H1 (cell line): ENCODE results near the gene LRBA. TPM values are rescaled to one million over a fixed set of nuclear protein-coding genes. Genes with fewer than 3 reads are reported as not detected.

ENCODE experiments used
- CTCF ChIA-PET: fragments of 300-600 bp; sonication (Branson Sonifier 250); formaldehyde crosslinking; loops from one replicate; lab custom pipeline; 2021; ENCODE audit not compliant: partially characterized antibody; lab: Charles Lee
- POLR2A ChIA-PET: fragments of 300-600 bp; sonication (Branson Sonifier 250); formaldehyde crosslinking; loops from one replicate; lab custom pipeline; 2021; ENCODE audit warnings: inconsistent platforms; ENCODE audit not compliant: partially characterized antibody; lab: Charles Lee
- DNase-seq, 2 experiments: peaks; one replicate each; pipeline versions ENCODE4 v3.0.0 to v3.0.0-alpha.2; 2010 to 2022; ENCODE audit warnings: low spot score in 2 of 2, low read depth in 1 of 2, mixed read lengths in 1 of 2
- FAIRE-seq: peaks from 2 replicates; lab custom pipeline; 2011; peaks lifted over from hg19 to GRCh38; lab: Jason Lieb, UNC
- H2AFZ ChIP-seq: 2 replicates; pipeline ENCODE4 v1.8.1; 2012; ENCODE audit warnings: low read length, inconsistent platforms
- H2AK5ac ChIP-seq: 2 replicates; pipeline ENCODE4 v1.6.1; 2013; ENCODE audit warnings: low read depth, low read length
- H2BK120ac ChIP-seq: replicated peaks from 2 replicates; pipeline ENCODE3; 2013; ENCODE audit warnings: low read depth, low read length, inconsistent platforms
- H2BK12ac ChIP-seq: 2 replicates; pipeline ENCODE4 v1.6.1; 2013; ENCODE audit warnings: low read depth, low read length
- H2BK15ac ChIP-seq: 2 replicates; pipeline ENCODE4 v1.6.1; 2013; ENCODE audit warnings: low read length
- H2BK20ac ChIP-seq: 2 replicates; pipeline ENCODE4 v1.6.1; 2013; ENCODE audit warnings: low read length
- H2BK5ac ChIP-seq: 2 replicates; pipeline ENCODE4 v1.6.1; 2013; ENCODE audit warnings: low read depth, low read length
- H3K14ac ChIP-seq: 2 replicates; pipeline ENCODE4 v1.6.1; 2013; ENCODE audit warnings: inconsistent platforms; ENCODE audit not compliant: insufficient read length
- H3K18ac ChIP-seq: 2 replicates; pipeline ENCODE4 v1.6.1; 2013; ENCODE audit warnings: low read length; ENCODE audit errors: extremely low read depth
- H3K23ac ChIP-seq: 2 replicates; pipeline ENCODE4 v1.6.1; 2013; ENCODE audit warnings: inconsistent platforms; ENCODE audit not compliant: insufficient read length
- H3K23me2 ChIP-seq: 2 replicates; pipeline ENCODE4 v1.6.1; 2013; ENCODE audit warnings: low read depth, low read length
- H3K27ac ChIP-seq: 2 replicates; pipeline ENCODE4 v1.6.1; 2011; ENCODE audit warnings: low read depth, low read length, inconsistent platforms
- H3K27me3 ChIP-seq, 4 experiments: replicated peaks in 1 of 4; 1 replicate in 1 of 4; 2 replicates in 3 of 4; pipeline versions ENCODE4 v1.6.1 to v1.8.1; 2011 to 2013; ENCODE audit warnings: low read length in 3 of 4, mild to moderate bottlenecking in 3 of 4, inconsistent platforms in 2 of 4, mixed read lengths in 2 of 4, moderate library complexity in 1 of 4; ENCODE audit not compliant: control insufficient read depth in 3 of 4, insufficient read depth in 3 of 4; ENCODE audit errors: extremely low read depth in 1 of 4
- H3K36me3 ChIP-seq, 4 experiments: 2 replicates each; pipeline versions ENCODE4 v1.6.1 to v1.8.1; 2011 to 2013; ENCODE audit warnings: mild to moderate bottlenecking in 4 of 4, low read length in 3 of 4, moderate library complexity in 2 of 4, control low read depth in 1 of 4, inconsistent platforms in 1 of 4; ENCODE audit not compliant: insufficient read depth in 4 of 4, control insufficient read depth in 2 of 4
- H3K4ac ChIP-seq: replicated peaks from 2 replicates; pipeline ENCODE3; 2013; ENCODE audit warnings: low read length, low read depth, mixed read lengths, inconsistent platforms; ENCODE audit not compliant: insufficient read length
- H3K4me1 ChIP-seq, 4 experiments: replicated peaks in 1 of 4; 1 replicate in 1 of 4; 2 replicates in 3 of 4; pipeline versions ENCODE4 v1.6.1 to v1.8.1; 2011 to 2013; ENCODE audit warnings: low read length in 3 of 4, inconsistent platforms in 2 of 4, mixed read lengths in 1 of 4; ENCODE audit not compliant: insufficient read depth in 4 of 4, control insufficient read depth in 3 of 4
- H3K4me2 ChIP-seq, 2 experiments: 2 replicates each; pipeline versions ENCODE4 v1.6.1 to v1.8.1; 2011 to 2013; ENCODE audit warnings: low read depth in 2 of 2, low read length in 2 of 2, control low read depth in 1 of 2, inconsistent platforms in 1 of 2, mild to moderate bottlenecking in 1 of 2; ENCODE audit not compliant: insufficient read depth in 1 of 2
- H3K4me3 ChIP-seq, 4 experiments: fragments of 200-600, 300-600 bp in 1 of 4; sonication (generic), shearing (Covaris generic), sonication (Bioruptor Twin) in 1 of 4; 2 replicates each; pipeline versions ENCODE4 v1.5.1 to v1.8.1; 2011 to 2016; ENCODE audit warnings: low read length in 4 of 4, low read depth in 3 of 4, control low read depth in 2 of 4, inconsistent platforms in 2 of 4, mild to moderate bottlenecking in 2 of 4, mixed read lengths in 1 of 4, moderate library complexity in 1 of 4; ENCODE audit not compliant: insufficient read depth in 2 of 4; ENCODE audit errors: extremely low read depth in 1 of 4
- H3K56ac ChIP-seq: replicated peaks from 2 replicates; pipeline ENCODE3; 2013; ENCODE audit warnings: low read depth, mild to moderate bottlenecking, mixed read lengths, low read length, inconsistent platforms; ENCODE audit not compliant: insufficient read length
- H3K79me1 ChIP-seq: 2 replicates; pipeline ENCODE4 v1.6.1; 2013; ENCODE audit warnings: low read depth, low read length, control low read depth
- H3K79me2 ChIP-seq, 2 experiments: 2 replicates each; pipeline versions ENCODE4 v1.6.1 to v1.8.1; 2012 to 2013; ENCODE audit warnings: low read length in 2 of 2, mild to moderate bottlenecking in 2 of 2, inconsistent platforms in 1 of 2; ENCODE audit not compliant: insufficient read depth in 2 of 2, control insufficient read depth in 1 of 2
- H3K9ac ChIP-seq, 4 experiments: replicated peaks in 1 of 4; 1 replicate in 1 of 4; 2 replicates in 3 of 4; pipeline versions ENCODE4 v1.6.1 to v1.8.1; 2011 to 2013; ENCODE audit warnings: low read depth in 3 of 4, low read length in 3 of 4, control low read depth in 2 of 4, mild to moderate bottlenecking in 2 of 4, moderate library complexity in 2 of 4, inconsistent platforms in 1 of 4; ENCODE audit errors: extremely low read depth in 1 of 4
- H3K9me3 ChIP-seq, 2 experiments: 2 replicates each; pipeline versions ENCODE4 v1.6.1 to v1.8.1; 2012 to 2013; ENCODE audit warnings: mild to moderate bottlenecking in 2 of 2, moderate library complexity in 2 of 2, control low read depth in 1 of 2, inconsistent platforms in 1 of 2, low read depth in 1 of 2, low read length in 1 of 2, mixed read lengths in 1 of 2; ENCODE audit not compliant: insufficient read depth in 2 of 2
- H4K20me1 ChIP-seq, 2 experiments: replicated peaks in 1 of 2; 2 replicates each; pipeline versions ENCODE3 to v1.8.1; 2011 to 2013; ENCODE audit warnings: inconsistent platforms in 2 of 2, low read length in 2 of 2, mild to moderate bottlenecking in 1 of 2; ENCODE audit not compliant: insufficient read depth in 2 of 2, control insufficient read depth in 1 of 2
- H4K5ac ChIP-seq: 2 replicates; pipeline ENCODE4 v1.6.1; 2013; ENCODE audit warnings: low read length, low read depth, mixed read lengths, inconsistent platforms; ENCODE audit not compliant: insufficient read length
- H4K8ac ChIP-seq: 2 replicates; pipeline ENCODE4 v1.8.0; 2013; ENCODE audit warnings: mild to moderate bottlenecking, moderate library complexity, low read length, inconsistent platforms; ENCODE audit not compliant: insufficient read depth; ENCODE audit errors: extremely low read depth
- H4K91ac ChIP-seq: replicated peaks from 2 replicates; pipeline ENCODE3; 2013; ENCODE audit warnings: low read length, mixed read lengths, inconsistent platforms; ENCODE audit not compliant: insufficient read length
- CHD2 ChIP-seq: IDR thresholded peaks from 2 replicates; pipeline ENCODE4 v1.6.1; 2012; ENCODE audit warnings: low read length, improper control_type of control experiment
- MAFK ChIP-seq: IDR thresholded peaks from 2 replicates; pipeline ENCODE4 v1.6.1; 2012; ENCODE audit warnings: low read depth, mild to moderate bottlenecking, improper control_type of control experiment, low read length
- NANOG ChIP-seq: IDR thresholded peaks from 2 replicates; pipeline ENCODE4 v1.6.1; 2011; ENCODE audit warnings: low read length, low read depth, mild to moderate bottlenecking, inconsistent platforms; ENCODE audit not compliant: insufficient read depth, poor library complexity, severe bottlenecking
- PHF8 ChIP-seq: fragments of 200-600 bp; sonication (generic); conservative IDR thresholded peaks from 2 replicates; pipeline ENCODE4 v1.7.1; 2012; ENCODE audit warnings: low read depth, mild to moderate bottlenecking, inconsistent platforms, low read length, moderate library complexity
- RAD21 ChIP-seq, 2 experiments: IDR thresholded peaks in 1 of 2; conservative IDR thresholded peaks in 1 of 2; 2 replicates each; pipeline ENCODE4 v1.6.1; 2011; ENCODE audit warnings: low read depth in 2 of 2, low read length in 2 of 2, improper control_type of control experiment in 1 of 2, inconsistent platforms in 1 of 2, mild to moderate bottlenecking in 1 of 2, moderate library complexity in 1 of 2
- SP2 ChIP-seq: IDR thresholded peaks from 2 replicates; pipeline ENCODE4 v1.6.1; 2012; ENCODE audit warnings: mild to moderate bottlenecking, low read length, inconsistent platforms
- WGBS, 2 experiments: shearing (Covaris generic) in 1 of 2; methylation state at CpG; one replicate each; pipeline versions ENCODE4 v1.1.6 to v1.1.7; 2013 to 2015; ENCODE audit warnings: low lambda C conversion rate in 2 of 2, mixed read lengths in 2 of 2, inconsistent platforms in 1 of 2, low coverage in 1 of 2, missing lambda C conversion rate in 1 of 2; ENCODE audit not compliant: insufficient replicate concordance in 2 of 2, insufficient coverage in 1 of 2, insufficient read length in 1 of 2; ENCODE audit errors: extremely low coverage in 1 of 2, missing lambda C conversion rate in 1 of 2; 5-methylcytosine and 5-hydroxymethylcytosine counted together
- polyA plus RNA-seq, 7 experiments: library from polyadenylated mRNA; depleted of rRNA in 3 of 7; stranded (reverse) in 5 of 7; unstranded in 2 of 7; fragments of >200 nt in 5 of 7; fragments of 200-250 nt in 2 of 7; gene quantifications; 1 replicate in 5 of 7; 2 replicates in 1 of 7; 4 replicates in 1 of 7; pipeline versions ENCODE4 v1.2.1 to v1.2.3, GENCODE V29; 2011 to 2013; ENCODE audit warnings: missing spikeins in 2 of 7, mixed read lengths in 2 of 7
- total RNA-seq: library from RNA; stranded (reverse); fragmentation: NEBNext Ultra II Directional; extraction: Animal tissue kit (Norgen Biotek cat#: 25700); gene quantifications from 2 replicates; pipeline ENCODE4 v1.2.1, GENCODE V29; 2021

The LRBA gene
- total and polyA plus RNA-seq, 2 of the 8 experiments (the other 6 are each of a cell fraction or from before 2014, with no cell fraction given) = 54.6 to 83.2 TPM

- H3K4ac ChIP-seq = no peak overlapping the region
- no peaks in the 10 kb centered on the region for H3K79me1 ChIP-seq
- no peak overlapping the region for H3K23ac ChIP-seq
- DNase-seq (no peak), FAIRE-seq (no peak)
- no peak overlapping the region for H2BK12ac ChIP-seq
- no peaks in the 10 kb centered on the region; a peak in 1 of 7 replicates for H3K27me3 ChIP-seq
- WGBS, 2 experiments = 100% methylated on average over 2 of the region's 2 CpGs; no CpG with 5 or more reads in 1 of the 2 experiments
- no peak overlapping the region for H3K4me2 ChIP-seq
- no peak overlapping the region for H3K4me3 ChIP-seq
- TF ChIP-seq MAFK = no peak
- no peak for TF ChIP-seq CHD2
- no peak for TF ChIP-seq PHF8
- TF ChIP-seq NANOG = no peak
- no peak for TF ChIP-seq SP2
- no peak for TF ChIP-seq RAD21 (IDR thresholded peaks at IDR 0.05 in 1 of 2, conservative IDR thresholded peaks at IDR 0.05 in 1 of 2; ENCODE audit: low read depth in 2 of 2, low read length in 2 of 2)
- no peak overlapping the region for H2BK120ac ChIP-seq
- no peak overlapping the region for H2BK5ac ChIP-seq
- H3K79me2 ChIP-seq = no peaks in the 10 kb centered on the region
- ChIA-PET POLR2A (no interaction called here), CTCF (interaction anchor here (1.2 to 4.2 kb wide), 13 partner anchors 9 to 233 kb away, joined by 3 to 23 read pairs (median 4); no protein-coding TSS in a partner anchor)
- no peak overlapping the region for H4K91ac ChIP-seq
- no peak overlapping the region for H3K9ac ChIP-seq
- no peak overlapping the region for H3K18ac ChIP-seq
- no peak overlapping the region for H3K56ac ChIP-seq
- no peaks in the 10 kb centered on the region for H3K36me3 ChIP-seq
- H2AK5ac ChIP-seq = no peak overlapping the region
- no peak overlapping the region for H4K8ac ChIP-seq
- no peak overlapping the region for H2BK15ac ChIP-seq
- H2AFZ ChIP-seq = peak overlapping the region; percentile 81; the same call in 1 of the 2 replicates
- H3K14ac ChIP-seq = no peak overlapping the region
- H4K5ac ChIP-seq = no peak overlapping the region
- peaks cover 0 to 7% (median 0%) of the 10 kb centered on the region in 4 experiments; a peak in 4 of 7 replicates for H3K4me1 ChIP-seq
- no peaks in the 10 kb centered on the region for H3K23me2 ChIP-seq
- H3K27ac ChIP-seq = no peak overlapping the region
- H3K9me3 ChIP-seq = no peaks in the 10 kb centered on the region
- no peaks in the 10 kb centered on the region for H4K20me1 ChIP-seq
- no peak overlapping the region for H2BK20ac ChIP-seq
These were observed 796.6 kb downstream of the LRBA start for GRCh38 chr4:150218447-150218846.
